Activated CD8-positive, alpha-beta memory T cell treated with anti-CD3 and anti-CD28 coated beads, Interleukin-2, amount 50 U/mL, for 24 hours (primary cell): ENCODE measurements around the gene ELAVL1.
"Not testable (repeated sequence)": the region's sequence is repeated elsewhere in the genome, so short reads cannot be mapped to it uniquely, and the experiment has no call there.

Experiments used
- DNase-seq: peaks from one replicate; pipeline ENCODE4 v3.0.0-alpha.2; 2020; ENCODE audit errors: extremely low read depth

The ELAVL1 gene

DNA sequence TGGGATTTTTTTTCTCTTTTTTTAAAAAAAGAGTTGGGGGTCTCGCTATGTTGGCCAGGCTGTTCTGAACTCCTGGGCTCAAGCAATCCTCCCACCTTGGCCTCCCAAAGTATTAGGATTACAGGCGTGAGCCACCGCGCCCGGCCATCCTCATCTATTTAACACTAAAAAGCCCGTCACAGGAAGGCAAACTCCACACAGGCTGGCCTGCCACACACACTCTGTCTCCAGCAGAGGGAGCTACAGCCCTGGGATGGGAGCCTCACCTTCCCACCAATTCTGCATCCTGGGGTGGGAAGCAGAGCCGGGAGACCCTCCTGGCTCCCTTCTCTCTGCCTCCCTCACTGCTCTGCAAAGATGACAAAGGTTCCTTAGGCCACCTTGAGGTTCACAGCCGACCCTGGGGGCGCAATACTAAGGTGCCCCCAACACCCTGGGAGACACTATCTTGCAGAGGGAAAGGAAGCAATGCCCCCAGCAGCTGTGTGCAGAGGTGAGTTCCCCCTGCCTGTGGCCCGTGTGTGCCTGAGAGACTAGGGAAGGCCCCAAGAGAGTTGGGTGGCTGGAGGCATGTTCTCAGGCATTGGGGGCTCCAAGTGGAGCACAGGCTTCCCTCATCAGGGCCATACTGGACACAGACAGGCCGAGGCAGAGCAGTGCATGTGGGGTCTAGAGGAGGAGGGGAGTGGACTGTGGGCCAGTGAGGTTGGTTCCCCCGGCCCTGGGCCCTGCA is 34.6 kb downstream of the ELAVL1 start:
- DNase-seq = no peak

DNA sequence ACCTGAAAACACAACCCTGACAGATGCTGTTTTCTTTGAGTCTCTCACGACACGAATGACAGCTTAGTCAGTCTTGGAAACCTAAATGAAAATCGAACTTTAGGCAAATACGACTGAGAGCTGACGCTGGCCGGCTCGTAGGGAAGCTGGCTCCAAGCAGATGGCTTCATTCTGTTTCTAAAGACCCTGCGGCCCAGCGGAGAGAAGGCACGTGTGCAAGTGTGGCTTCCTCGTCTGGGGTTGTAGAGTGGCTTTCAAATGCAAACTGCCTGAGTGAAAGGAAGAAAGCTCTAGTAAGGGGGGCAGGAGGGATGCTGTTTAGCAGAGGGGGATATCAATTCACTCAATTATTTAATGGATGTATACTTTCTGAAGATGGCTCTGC is 35.9 kb downstream of the ELAVL1 start:
- no peak for DNase-seq

DNA sequence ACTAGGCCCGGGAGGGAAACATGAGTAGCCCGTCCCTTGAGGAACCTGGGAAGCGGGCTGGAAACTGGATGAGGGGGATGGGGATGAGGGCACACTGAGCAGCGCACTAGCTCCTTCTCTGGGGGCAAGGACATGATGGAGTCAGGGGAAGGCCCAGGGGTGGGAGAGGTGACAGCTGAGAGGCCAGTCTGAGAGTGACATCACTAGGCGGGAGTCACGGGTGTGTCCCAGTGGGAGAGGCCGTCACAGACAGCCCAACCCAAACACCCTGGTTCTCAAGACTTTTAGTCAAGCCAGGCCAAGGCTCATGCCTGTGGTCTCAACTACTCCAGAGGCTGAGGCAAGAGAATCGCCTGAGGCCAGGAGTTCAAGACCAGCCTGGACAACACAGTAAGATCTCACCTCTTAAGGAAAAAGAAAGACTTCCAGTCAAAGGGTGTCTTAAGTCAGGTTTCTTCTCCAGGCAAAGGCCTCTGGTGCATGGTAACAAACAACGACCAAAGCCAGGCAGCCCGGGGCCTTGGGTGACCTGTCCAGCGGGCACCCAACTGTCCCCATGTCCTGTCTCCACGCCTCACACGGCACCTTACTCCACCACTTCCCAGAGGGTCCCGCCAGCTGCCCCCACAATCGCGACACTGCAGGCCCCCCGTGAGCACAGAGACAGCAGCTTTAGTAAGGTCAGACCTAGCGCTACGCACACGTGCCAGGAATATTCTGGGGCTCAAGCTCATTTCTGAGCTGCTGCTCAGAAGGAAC is 36.5 kb downstream of the ELAVL1 start:
- no peak for DNase-seq

DNA sequence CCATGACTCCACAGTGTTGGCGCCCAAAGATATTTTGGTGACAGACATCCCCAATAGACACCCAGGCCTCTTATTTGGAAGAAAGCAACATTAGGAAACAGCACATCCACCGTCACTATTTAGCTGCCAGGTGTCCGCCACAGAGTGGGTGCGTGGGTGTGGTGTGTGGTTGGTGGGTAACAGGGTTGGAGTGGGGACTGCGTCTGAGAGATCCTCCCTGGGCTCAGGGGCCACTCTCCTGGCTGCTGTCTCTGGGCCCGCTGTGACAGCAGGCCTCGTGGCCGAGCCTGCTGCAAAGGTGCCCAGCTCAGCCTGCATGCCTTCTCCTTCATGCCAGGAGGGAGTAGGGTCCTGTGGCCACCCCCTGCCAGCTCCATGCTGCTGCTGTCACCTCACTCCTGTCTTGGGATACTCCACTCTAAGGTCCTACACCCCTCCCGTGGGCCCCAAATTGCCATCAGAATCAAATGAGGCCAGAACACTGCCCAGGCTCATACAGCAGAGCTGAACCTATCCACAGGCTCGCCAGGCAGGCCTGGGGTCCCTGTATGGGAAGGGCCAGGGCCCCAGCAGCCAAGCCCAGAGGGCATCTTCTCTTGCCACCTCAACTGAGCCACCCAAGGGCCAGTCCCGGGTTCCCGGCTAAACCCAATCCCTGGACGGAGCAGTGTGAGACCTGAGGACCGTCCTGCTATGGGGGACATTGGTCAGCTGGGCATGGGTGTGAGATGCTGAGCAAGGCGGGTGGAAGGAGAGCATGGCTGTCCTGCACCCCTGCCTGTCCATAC is 37.2 kb downstream of the ELAVL1 start:
- no peak for DNase-seq

DNA sequence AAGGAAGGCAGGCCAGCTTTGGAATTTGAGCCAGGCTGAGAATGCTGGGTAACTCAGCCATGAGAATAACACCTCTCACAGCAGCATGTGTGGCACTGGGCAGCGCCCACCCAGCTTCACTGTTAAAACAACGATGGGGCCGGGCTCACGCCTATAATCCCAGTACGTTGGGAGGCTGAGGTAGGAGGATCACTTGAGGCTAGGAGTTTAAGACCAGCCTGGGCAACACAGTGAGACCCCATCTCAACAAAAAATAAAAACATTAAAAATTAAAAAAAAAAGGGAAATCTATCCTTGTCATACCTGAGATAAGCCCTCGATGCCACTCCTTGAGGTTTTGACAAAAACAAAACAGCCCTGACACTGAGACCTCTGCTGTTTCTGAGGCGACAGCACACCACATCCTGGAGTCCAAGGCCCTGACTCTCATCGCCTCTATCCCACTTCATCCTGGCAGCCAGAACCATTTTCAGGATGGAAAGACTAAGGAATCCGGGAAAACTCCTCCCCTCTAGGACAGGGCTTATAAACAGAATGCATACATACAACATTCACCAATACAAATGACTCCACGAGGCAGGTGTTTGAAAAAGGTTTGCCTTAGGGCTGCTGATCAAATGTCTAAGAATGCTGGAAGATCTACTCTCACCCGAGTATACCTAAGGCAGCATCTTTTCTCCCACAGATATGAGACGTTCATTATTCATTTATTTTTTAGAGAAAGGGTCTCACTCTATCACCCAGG is 39.3 kb downstream of the ELAVL1 start:
- no peak for DNase-seq

DNA sequence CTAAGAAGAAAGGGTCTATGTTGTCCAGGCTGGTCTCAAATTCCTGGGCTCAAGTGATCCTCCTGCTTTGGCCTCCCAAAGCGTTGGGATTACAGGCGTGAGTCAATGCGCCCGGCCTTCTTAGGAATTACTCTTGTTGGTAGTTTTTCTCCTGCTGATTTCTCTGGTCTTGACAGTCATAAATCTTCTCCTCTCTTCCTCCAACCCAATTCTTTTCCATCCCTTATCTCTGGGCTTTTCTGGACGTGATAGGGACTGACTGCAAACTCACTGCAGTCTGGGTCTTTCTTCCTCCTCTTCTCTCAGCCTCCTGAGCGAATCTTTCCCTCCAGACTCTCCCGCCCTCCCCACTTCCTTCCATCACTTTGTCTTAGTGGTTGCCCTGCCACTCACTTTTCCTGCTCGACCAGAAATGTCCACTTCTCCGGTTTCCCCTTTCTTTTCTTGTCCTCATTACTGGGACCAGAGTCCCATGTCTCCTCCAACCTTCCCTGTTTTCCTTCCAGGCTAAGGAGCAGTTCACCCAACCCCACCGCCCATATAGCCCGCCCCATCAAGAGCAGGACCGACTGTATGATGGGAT is 40.1 kb downstream of the ELAVL1 start:
- no peak for DNase-seq

DNA sequence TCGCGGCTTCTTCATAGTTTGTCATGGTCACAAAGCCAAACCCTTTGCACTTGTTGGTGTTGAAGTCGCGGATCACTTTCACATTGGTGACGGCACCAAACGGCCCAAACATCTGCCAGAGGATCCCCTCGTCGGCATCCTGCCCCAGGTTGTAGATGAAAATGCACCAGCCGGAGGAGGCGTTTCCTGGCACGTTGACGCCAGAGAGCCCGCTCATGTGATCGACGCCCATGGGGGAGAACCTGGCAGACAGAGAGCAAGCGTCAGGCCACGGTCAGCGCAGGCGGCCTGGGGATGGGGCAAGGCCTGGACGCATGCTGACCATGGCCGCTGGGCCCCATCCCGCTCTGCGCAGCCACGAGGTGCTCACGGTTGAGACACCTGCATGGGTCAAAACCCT is 41.9 kb downstream of the ELAVL1 start:
- DNase-seq = no peak

DNA sequence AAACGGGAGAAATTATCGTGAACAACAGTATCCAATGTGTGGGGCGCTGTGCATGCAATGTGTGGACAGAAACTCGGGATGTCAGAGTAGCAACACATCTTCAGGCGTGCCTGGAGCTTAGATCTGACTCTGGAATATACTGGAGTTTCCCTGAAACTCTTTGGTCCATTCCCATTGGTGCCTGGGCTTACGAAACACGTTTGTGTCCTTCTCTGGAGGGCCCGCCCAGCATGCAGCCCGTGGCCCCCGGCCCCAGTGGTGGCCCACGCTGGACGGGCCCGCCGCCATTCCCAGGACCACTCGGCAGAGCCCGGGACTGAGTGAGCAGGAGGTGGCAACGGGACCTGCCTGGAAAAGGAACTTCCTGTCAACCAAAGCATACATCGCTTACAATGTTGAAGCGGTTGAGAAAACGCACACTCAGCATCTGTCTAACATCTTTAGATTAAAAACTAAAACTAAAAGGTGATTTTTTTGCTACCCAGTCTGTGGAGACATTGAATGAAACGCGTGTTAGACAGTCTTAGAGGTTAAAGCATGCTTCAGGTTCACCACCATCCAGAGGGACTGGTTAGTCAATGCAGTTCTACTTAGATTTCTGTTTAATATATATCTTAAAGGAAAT is 42.7 kb downstream of the ELAVL1 start:
- DNase-seq = no peak

DNA sequence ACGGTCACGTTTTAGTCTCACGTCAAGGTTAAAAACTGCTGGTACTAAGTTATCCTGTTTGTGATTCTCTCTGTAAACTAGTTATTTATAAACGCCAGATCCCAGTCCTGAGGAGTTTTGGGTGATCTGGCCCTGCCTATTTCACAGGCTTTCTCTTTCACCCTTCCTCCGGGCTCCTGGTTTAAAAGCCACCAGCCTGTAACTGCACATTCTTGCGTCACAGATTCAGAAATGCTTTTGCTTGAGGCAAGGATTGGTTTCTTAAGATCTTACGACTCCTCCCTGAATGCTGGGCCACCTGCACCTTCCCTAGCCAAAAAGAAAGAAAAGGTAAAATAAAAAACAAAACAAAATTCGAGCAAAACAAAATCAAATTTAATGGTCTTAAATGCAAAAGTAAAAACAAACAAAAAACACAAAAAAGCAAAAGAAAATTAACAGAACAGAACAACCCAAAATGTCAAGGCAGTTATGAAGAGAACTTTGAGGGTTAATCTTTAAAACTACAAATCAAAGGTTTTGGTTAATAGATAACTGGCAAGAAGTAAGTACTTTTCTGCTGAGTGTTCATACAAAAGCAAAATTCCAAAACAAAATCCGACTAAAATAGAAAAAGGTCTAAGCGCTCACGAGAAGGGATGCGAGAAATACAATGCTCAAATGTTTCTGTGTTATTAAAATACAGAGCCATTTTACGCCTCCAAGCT is 43.4 kb downstream of the ELAVL1 start:
- no peak for DNase-seq

DNA sequence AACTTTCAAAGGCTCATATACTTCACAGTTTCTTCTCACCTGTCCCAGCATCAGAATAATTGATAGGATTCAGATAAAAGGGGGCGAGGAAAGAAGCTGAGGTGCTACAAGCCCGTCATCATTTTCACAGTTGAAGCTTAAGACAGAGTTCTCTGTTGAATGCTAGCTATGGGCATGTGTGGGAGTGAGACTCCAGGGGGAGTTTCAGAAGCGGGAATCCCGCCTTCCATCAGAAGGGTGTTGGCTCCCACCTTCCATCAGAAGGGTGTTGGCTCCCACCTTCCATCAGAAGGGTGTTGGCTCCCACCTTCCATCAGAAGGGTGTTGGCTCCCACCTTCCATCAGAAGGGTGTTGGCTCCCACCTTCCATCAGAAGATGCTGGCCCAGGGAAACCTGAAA is 44.4 kb downstream of the ELAVL1 start:
- not testable (repeated sequence) for DNase-seq

DNA sequence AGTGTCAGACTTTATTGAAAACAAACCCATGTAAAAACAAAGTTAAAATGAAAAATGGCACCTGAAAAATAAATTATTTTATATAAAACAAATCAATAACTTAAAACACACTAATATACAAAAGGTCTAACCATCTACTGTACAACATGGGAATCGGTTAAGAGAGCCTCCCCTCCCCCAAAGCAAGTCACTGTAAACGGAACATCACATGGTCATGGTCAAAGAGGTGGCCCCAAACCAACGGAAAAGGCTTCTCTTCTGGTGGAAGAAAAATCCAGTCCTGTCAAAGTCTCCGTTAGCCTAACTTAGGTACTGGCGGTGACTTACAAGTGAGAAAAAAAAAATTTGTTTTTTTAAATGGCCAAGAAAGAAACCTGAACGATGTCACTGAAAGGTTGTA is 46.2 kb downstream of the ELAVL1 start:
- no peak for DNase-seq

DNA sequence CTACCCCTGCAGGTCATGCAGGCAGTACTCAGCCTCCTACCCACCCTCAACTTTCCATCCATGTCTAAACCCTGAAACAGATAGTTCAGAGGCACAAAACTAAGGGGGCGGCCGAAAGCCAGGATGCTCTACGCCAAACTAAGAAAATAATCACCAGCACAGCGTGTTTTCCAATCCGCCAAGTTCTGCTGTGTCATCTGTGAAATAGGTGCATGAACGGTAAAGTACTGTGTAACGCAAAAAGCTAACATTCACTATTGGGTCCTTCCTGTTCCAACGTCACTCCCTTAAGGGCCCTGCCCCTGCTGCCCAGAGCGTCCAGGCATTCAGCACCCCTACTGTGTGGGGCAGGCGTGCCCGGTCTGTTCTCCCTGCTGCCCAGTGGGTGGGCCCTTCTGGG is 49.7 kb downstream of the ELAVL1 start:
- no peak for DNase-seq

DNA sequence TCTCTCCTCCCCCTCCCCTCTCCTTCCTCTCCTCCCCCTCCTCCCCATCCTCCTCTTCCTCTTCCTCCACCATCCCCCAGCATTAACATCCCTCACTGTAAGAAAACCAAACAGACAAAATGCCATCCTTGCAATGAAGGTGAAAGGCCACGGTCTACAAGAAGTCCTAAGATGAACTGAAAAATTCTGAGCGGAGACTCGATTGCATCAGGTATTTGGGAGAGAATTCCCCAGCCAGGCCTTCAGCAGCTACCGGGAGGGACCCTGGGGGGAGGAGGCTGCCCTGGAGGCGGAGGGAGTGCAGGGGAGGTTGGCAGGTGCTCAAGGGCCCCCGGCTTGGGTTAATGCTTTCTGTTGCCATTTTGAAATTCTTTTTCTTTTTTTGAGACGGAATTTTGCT is 51.9 kb downstream of the ELAVL1 start:
- DNase-seq = no peak

DNA sequence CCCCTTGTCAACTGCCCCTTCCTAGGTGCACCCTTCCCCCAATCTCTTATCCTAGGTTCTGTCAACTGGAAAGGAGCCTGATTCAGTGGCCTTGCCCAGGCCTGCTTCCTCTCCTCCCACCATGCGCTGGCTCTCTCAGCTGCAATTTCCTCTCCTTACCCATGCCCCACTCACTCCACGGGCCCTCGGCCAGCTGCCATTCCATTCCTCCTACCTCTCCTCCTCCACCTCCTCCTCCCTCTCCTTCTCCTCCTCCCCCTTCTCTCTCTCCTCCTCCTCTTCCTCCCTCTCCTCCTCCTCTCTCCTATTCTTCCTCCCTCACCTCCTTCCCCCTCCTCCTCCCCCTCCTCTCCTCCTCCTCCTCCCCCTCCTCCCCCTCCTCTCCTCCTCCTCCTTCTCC is 52.4 kb downstream of the ELAVL1 start:
- no peak for DNase-seq

DNA sequence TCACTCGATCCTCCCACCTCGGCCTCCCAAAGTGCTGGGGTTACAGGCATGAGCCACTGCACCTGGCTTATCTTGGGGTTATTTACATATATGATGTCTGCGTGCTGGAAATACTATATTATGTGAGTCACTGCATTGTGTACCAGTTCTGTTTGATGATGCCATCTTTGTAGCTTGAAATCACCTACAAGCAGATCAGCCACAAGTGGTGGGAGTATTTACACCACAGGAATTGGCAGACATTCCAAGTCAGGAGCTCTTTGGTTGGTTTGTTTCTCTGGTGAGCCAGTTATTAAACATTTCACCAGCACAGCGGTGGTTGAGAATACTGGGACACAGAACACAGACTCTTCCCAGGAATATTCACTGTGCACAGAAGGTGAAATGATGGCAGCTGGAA is 57.5 kb downstream of the ELAVL1 start:
- DNase-seq = no peak

DNA sequence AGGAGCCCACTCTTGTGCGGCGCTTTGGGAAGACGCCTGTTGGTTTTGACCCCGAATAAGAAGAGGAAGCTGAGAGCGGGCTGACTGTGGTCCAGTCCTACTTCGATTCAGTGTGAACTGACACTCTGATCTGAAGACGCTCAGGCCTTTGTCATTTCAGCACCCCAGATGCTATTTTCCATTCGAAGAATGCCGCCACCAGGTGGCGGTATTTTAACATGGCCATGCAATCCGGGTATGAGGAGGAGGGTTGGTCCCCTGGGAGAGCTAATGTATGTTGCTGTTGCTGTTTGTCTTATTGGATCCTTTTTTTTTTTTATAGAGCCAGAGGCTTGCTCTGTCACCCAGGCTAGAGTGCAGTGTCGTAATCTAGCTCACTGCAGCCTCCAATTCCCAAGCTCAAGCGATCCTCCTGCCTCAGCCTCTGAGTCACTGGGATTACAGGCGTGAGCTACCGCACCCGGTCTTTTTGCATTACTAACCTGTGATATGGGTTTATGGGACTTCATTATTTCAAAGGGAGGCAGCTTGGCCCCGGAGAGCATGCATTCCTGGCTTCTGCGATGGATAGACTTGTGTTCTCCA is 61.2 kb downstream of the ELAVL1 start:
- DNase-seq = peak; percentile 62

DNA sequence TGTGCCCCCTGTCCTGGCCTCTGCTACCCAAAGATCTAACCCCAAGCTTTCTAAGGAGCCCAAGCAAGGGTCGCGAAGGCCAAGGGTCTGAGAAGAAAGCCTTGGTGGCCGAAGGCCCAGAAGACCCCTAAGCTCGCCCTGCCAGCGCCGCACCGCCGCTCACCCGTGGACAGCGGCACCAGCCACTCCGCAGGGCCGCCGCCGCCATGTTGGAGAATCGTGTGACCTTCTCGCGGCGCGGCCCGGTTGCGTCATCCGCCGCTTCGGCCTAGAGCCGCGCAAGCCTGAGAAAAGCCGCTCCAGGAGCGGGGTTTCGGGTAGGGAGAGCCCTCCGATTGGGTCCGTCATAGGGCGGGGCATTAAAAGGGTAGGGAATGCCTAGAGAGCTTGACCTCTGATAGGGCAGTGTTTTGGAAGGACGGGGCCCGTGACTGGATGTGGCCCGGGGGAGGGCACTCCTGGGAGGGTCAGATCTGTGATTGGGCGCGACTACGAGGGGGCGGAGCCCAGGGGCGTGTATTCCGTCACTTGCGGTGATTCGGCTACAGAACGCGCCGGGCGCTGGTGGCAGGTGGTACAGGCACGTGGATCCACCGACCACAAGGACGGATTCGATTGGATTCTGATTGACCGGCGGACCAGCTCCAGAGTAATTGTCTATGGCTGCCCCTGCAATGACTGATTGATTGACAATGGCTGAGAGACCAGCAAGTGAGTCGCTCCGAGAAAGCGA is 61.8 kb downstream of the ELAVL1 start, which contains the start of gene TIMM44:
TSS of gene TIMM44 (minus strand) at position 223 of the 733 bp plus-strand sequence. CDS start at position 208, 15 bp downstream.
- peak; percentile 98 for DNase-seq

DNA sequence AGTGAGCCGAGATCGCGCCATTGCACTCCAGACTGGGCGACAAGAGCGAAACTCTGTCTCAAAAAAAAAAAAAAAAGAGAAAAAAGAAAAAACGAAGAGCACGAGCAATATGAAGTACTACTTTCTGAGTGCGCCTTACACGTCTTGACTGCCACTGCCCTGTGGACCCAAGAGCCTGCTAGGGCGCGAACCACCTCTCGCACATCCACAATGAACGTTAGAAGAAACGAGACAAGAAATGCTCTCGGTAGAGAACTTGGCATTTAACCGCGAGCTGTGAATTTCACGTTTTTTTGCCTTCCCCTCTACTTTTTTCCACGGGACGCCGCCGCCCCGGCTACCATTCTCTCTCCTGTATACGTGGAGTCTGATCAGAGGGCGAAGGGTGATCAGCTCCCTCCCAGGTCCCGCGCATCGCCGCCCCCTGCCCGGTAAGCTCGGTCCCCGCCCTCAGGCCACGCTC is 62.4 kb downstream of the ELAVL1 start:
- no peak for DNase-seq
